GM12891 (cell line): ENCODE results near the gene NLGN1.

ENCODE experiments used
- POLR2A ChIP-seq: IDR thresholded peaks from 2 replicates; pipeline ENCODE4 v1.6.1; 2011; ENCODE audit warnings: low read depth, low read length, control low read depth
- POLR2AphosphoS5 ChIP-seq: IDR thresholded peaks from 2 replicates; pipeline ENCODE4 v1.6.1; 2011; ENCODE audit warnings: low read depth, low read length, control low read depth
- SPI1 ChIP-seq: IDR thresholded peaks from 2 replicates; pipeline ENCODE4 v1.6.1; 2011; ENCODE audit warnings: low read depth, low read length, control low read depth
- TAF1 ChIP-seq: IDR thresholded peaks from 2 replicates; pipeline ENCODE4 v1.6.1; 2011; ENCODE audit warnings: low read depth, low read length, control low read depth

GRCh38 chr3:174218016-174218415 is 820.5 kb downstream of the NLGN1 start:
- TF ChIP-seq TAF1 (no peak), POLR2A (no peak), POLR2AphosphoS5 (no peak), SPI1 (no peak)
